ENCODE results near the gene MRPL34. TPM values are rescaled to one million over a fixed set of nuclear protein-coding genes. Genes with fewer than 3 reads are reported as not detected.

The MRPL34 gene
- total and polyA plus RNA-seq, 12 donors = 122 to 301 (median 155) TPM

- Histone ChIP-seq H3K4me3 (no peak overlapping the region), H3K27me3 (peaks cover 0 to 19% (median 0%) of the 10 kb centered on the region in 7 donors), H3K36me3 (peaks cover 0 to 6% (median 0%) of the 10 kb centered on the region in 9 donors), H3K27ac (peak overlapping the region; percentile 55 to 86 (median 74)), H3K9me3 (no peaks in the 10 kb centered on the region), H3K4me1 (peaks cover 20 to 66% (median 47%) of the 10 kb centered on the region in 9 donors)
- TF ChIP-seq CTCF (IDR thresholded peaks at IDR 0.05) = no peak
- ATAC-seq = no peak
- no peak for DNase-seq
- 64 to 67% methylated on average over 2 of the region's 2 CpGs for WGBS, 2 donors
- intact Hi-C loops (cut with DNase I) = loop anchor here (2.0 to 10.0 kb wide), 5 partner anchors 39 to 507 kb away; partner anchors contain the start of genes NXNL1 (in 2 of the 10) and RPL18A (in 1 of the 10)
Observed at GRCh38 chr19:17347877-17348276, 42.2 kb downstream of the MRPL34 start.

- peak overlapping the region in 9 of 10 donors; percentile 56 to 86 (median 76) for H3K27ac ChIP-seq
- ATAC-seq (peak; percentile 58 to 85 (median 77)), DNase-seq (peak; percentile 77 to 80)
- H3K27me3 ChIP-seq = peaks cover 0 to 19% (median 0%) of the 10 kb centered on the region in 7 donors
- peaks cover 0 to 2% (median 0%) of the 10 kb centered on the region in 9 donors for H3K36me3 ChIP-seq
- intact Hi-C loops (cut with DNase I) = loop anchor here in 7 of 10 donors (5.0 to 10.0 kb wide), 3 partner anchors 116 to 506 kb away; partner anchors contain the start of genes NXNL1 (in 2 of the 7) and RPL18A (in 1 of the 7)
- peaks cover 20 to 74% (median 50%) of the 10 kb centered on the region in 9 donors for H3K4me1 ChIP-seq
- H3K9me3 ChIP-seq = no peaks in the 10 kb centered on the region
- TF ChIP-seq CTCF (IDR thresholded peaks at IDR 0.05) = no peak
- H3K4me3 ChIP-seq = peak overlapping the region in 2 of 10 donors; percentile 10 to 26
- WGBS, 2 donors = 6% methylated on average over 12 of the region's 12 CpGs
Observed at GRCh38 chr19:17348700-17349099, 43.0 kb downstream of the MRPL34 start.

- Histone ChIP-seq H3K27ac (peak overlapping the region in 2 of 10 donors; percentile 26 to 48), H3K36me3 (no peaks in the 10 kb centered on the region), H3K27me3 (peaks cover 0 to 19% (median 0%) of the 10 kb centered on the region in 7 donors), H3K9me3 (no peaks in the 10 kb centered on the region), H3K4me3 (no peak overlapping the region), H3K4me1 (peaks cover 20 to 65% (median 43%) of the 10 kb centered on the region in 9 donors)
- no peak for ATAC-seq
- intact Hi-C loops (cut with DNase I) = no loop called here
- DNase-seq = no peak
- TF ChIP-seq CTCF (IDR thresholded peaks at IDR 0.05) = no peak
- WGBS, 2 donors = 90 to 92% methylated on average over 45 of the region's 45 CpGs
Observed at GRCh38 chr19:17351815-17352435, 46.3 kb downstream of the MRPL34 start.

GRCh38 chr19:17352608-17353280, 47.1 kb downstream of the MRPL34 start:
- TF ChIP-seq CTCF (IDR thresholded peaks at IDR 0.05) = no peak
- peaks cover 0 to 16% (median 0%) of the 10 kb centered on the region in 7 donors for H3K27me3 ChIP-seq
- ATAC-seq (peak in 4 of 8 donors; percentile 6 to 22 (median 9)), DNase-seq (no peak)
- H3K27ac ChIP-seq = peak overlapping the region in 4 of 10 donors; percentile 22 to 48 (median 37)
- intact Hi-C loops (cut with DNase I) = no loop called here
- H3K4me3 ChIP-seq = no peak overlapping the region
- 33% methylated on average over 14 of the region's 14 CpGs for WGBS, 2 donors
- H3K9me3 ChIP-seq = no peaks in the 10 kb centered on the region
- no peaks in the 10 kb centered on the region for H3K36me3 ChIP-seq
- H3K4me1 ChIP-seq = peaks cover 12 to 65% (median 39%) of the 10 kb centered on the region in 9 donors

All from heart right ventricle (tissue), 16 donors.